ENCODE measurements around the gene PEF1.
A peak's percentile ranks its signal among the peaks of the same experiment; 100 is the strongest.

PEF1 gene, protein sequence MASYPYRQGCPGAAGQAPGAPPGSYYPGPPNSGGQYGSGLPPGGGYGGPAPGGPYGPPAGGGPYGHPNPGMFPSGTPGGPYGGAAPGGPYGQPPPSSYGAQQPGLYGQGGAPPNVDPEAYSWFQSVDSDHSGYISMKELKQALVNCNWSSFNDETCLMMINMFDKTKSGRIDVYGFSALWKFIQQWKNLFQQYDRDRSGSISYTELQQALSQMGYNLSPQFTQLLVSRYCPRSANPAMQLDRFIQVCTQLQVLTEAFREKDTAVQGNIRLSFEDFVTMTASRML

DNA sequence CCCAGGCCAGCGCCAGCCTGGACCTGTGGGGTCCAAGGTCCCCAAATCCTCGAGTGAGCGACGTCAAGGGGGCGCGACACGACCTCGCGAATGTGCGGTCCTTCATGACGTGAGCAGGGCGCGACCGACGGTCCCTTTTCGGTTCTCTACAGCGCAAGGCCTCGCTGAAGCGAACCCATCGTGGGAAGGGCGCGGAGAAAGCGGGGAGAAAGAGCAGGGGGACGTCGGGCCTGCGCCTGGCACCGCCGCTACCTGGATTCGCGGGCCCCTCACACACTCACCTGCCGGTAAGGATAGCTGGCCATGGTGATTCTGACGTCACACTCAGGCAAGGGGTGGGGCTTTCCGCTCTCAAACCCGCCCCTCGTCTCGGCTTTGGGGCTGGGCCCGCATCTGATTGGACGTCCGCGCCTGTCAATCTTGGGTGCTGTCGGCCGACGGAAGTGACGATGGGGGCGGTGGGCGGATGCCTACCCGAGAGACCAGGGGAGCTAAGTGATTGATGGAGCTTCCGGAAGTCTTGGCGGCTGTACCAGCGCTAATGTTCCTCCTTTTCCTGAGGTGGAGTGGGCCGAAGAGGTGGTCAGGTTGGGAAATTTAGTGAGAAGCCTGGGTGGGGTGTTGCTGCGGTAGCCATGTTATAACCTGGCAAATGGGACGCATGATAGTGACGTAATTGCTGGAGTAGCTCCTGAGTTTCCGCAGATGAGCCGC lies at the start of gene PEF1:
TSS of gene PEF1 (minus strand) at position 317 of the 714 bp plus-strand sequence. CDS start at position 305, 12 bp downstream.
- DNase-seq (ENCODE audit: insufficient read length, low spot score) (peak; percentile 92), FAIRE-seq (peak; percentile 48)
- TF ChIP-seq POLR2A (IDR thresholded peaks at IDR 0.05; ENCODE audit: low read depth, low read length) = peak; percentile 21; the same call in 1 of the 2 replicates

DNA sequence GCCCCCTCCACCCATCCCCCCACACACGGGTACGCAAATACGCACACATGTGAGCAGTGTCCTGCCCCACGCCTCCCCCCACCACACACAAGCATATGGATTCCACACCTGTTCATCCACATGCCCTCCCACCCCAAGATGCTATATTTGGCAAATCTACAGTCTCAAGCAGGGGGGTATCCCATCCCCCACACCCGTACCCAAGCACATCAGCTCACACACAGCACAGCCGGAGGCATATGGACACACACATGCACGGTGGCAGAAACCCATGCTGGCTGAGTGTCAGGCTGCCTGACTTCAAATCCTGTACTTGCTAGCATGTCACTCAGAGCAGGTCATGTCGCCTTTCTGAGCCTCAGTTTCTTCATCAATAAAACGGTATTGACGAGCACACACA lies 48.6 kb upstream of the PEF1 start:
- FAIRE-seq (no peak), DNase-seq (ENCODE audit: insufficient read length, low spot score) (no peak)
- no peak for TF ChIP-seq POLR2A (IDR thresholded peaks at IDR 0.05; ENCODE audit: low read depth, low read length)

DNA sequence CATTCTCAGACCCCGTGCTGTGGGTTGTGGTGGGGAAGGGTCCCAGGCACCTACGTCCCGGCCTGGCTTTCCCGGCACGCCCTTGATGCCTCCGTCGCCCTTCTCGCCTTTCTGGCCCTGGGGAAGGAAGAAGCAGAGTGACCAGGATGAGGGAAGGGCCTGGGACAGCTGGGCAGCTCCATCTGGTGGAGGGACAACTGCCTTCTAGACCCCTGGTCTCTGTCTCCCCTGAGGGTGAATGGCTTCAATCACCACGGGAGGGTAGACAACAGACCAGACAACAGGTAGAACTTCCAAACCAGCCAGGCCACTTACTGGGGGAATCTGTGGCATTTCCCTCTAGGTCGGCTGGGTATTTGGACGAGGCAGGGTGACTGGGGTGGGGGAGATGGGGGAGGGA lies 47.3 kb upstream of the PEF1 start:
- TF ChIP-seq POLR2A (IDR thresholded peaks at IDR 0.05; ENCODE audit: low read depth, low read length) = no peak
- DNase-seq (ENCODE audit: insufficient read length, low spot score) (no peak), FAIRE-seq (no peak)

DNA sequence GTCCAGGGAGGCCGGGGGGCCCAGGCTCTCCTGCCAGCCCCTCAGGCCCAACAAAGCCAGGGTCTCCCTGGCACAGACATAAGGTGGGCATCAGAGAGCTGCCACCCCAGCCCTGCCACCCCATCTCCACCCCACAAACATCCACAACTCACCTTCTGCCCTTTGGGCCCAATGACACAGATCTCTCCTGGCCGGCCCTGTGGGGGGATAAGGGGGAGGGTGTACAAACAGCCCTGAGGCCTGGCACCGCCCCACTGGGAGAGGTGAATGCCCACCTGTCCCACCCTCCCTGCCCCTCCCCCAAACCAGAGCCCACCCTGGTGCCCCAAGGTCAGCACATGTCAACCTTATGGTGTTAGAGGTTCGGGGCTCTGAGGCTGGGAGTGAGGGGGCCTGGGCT lies 46.8 kb upstream of the PEF1 start:
- no peak for TF ChIP-seq POLR2A (IDR thresholded peaks at IDR 0.05; ENCODE audit: low read depth, low read length)
- DNase-seq (ENCODE audit: insufficient read length, low spot score) (no peak), FAIRE-seq (no peak)

DNA sequence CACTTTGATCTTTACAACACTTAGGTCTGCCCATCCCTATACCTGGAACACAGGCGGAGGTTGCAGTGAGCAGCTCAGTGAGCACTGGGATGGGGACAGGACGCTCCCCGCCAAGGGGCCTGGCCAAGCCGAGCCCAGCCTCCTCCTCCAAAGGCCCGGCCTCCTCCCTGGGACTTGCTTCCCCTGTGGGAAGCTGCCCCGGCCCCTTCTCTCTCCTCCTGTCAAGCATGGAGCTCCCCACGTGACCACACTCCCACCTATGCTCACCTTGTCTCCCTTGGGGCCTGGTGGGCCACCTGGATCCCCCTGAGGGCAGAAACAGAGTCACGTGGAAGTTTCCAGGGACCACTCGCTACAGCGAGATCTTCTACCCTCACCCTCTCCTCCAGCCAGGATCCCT lies 46.2 kb upstream of the PEF1 start:
- FAIRE-seq (no peak), DNase-seq (ENCODE audit: insufficient read length, low spot score) (no peak)
- TF ChIP-seq POLR2A (IDR thresholded peaks at IDR 0.05; ENCODE audit: low read depth, low read length) = no peak

DNA sequence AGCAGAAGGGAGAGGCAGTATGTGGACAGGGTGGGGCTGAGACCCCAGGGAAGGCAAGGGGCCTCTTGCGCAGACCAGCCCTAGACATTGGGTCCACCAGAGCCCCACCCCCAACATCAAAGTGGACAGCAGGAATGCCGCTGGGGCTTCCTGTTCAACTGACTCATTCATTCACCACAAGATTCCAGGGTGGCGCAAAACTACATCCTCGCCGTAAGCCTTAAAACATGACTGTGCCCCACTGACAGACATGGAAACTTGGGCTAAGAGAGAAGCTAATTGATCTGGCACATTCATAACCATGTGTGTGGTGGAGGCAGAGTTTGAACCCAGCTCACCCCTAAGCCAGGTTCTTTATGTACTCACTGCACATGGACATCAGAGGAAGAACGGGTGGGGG lies 45.2 kb upstream of the PEF1 start:
- no peak for TF ChIP-seq POLR2A (IDR thresholded peaks at IDR 0.05; ENCODE audit: low read depth, low read length)
- DNase-seq (ENCODE audit: insufficient read length, low spot score) = peak; percentile 96
- peak; percentile 77 for FAIRE-seq

DNA sequence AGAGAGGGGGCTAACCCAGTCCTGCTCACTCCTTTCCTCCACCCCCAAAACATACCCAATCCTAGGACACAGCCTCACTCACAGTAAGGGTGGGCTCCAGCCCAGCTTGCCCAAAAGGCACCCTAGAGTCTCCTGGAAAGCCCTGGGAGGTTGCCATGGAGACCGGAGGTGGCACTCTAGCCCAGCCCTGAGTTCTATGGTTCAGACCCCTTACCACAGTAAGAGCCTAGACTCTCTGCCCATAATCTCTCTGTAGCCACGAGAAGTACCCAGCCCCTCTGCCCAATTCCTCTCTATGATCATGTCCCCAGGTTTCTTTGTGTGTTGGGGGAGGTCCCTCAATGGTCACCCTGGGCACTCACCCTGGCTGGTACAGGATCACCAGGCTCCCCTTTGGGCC lies 44.7 kb upstream of the PEF1 start:
- no peak for DNase-seq (ENCODE audit: insufficient read length, low spot score)
- no peak for FAIRE-seq
- no peak for TF ChIP-seq POLR2A (IDR thresholded peaks at IDR 0.05; ENCODE audit: low read depth, low read length)

DNA sequence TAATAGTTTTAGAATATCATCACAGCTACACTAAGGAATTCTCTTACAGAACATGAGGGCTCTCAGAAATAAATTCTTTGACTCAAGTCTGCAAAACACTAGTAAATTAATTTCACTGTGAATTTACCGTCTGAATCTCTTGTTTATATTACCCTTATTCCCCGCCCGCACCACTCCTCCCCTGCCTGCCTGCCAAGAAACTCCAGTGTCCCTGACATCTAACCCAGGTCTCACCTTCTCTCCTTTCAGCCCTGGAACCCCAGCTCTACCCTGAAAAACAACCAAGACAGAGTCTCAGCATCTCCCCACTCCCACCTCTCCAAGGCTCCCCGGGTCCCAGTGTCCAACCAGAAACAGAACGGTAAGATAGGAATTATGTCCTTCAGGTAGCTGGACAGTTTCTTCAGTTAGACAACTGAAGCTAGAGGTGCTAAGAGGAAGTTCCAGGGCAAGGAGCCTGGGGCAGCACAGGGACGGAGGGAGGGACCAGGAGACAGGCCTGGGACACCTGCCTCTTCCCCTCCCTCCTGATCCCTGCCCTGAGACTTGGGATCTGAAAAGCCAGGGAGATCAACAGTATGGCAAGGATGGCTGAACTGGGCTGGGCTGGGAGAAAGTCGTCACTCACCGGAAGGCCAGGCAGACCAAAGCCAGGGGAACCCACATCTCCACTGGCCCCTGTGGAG lies 43.7 kb upstream of the PEF1 start:
- FAIRE-seq (no peak), DNase-seq (ENCODE audit: insufficient read length, low spot score) (no peak)
- TF ChIP-seq POLR2A (IDR thresholded peaks at IDR 0.05; ENCODE audit: low read depth, low read length) = no peak

DNA sequence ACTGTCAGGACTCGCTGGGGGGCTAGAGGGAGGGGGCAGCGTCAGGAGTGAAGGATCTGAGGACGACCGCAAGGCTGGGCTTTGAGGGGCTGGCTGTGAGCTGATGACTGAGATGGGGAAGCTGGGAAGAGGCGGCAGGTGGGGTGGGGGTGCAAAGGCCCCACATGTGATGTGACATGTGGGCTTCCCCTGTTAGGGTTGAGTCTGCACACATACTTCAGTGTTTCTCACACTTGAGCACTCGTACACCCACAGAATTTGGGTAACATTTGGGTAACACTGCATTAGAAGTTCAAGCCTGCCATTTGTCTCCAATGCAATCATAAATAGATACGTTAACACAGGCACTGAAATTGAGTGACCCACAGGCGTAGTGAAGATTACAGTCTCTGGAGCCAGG lies 42.9 kb upstream of the PEF1 start:
- DNase-seq (ENCODE audit: insufficient read length, low spot score) = no peak
- FAIRE-seq = no peak
- TF ChIP-seq POLR2A (IDR thresholded peaks at IDR 0.05; ENCODE audit: low read depth, low read length) = no peak

DNA sequence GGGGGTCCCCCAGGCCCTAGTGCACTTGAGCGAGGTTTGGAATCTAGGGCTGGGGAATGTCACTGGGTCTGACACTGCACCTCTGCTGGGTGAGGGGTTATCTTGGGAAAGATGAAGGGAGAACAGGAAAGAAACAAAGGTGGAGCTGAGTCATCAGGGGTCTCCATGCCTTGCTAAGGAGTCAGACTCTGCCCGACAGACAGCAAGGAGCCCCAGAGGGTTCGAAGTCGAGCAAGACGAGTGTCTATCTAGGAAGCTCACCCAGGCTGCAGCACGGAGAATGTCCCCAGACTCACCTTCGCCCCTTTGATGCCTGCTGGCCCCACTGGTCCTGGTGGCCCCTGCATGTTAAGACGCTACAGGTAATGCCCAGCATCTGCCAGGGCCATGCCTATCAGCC lies 41.1 kb upstream of the PEF1 start:
- TF ChIP-seq POLR2A (IDR thresholded peaks at IDR 0.05; ENCODE audit: low read depth, low read length) = no peak
- DNase-seq (ENCODE audit: insufficient read length, low spot score) = no peak
- no peak for FAIRE-seq

DNA sequence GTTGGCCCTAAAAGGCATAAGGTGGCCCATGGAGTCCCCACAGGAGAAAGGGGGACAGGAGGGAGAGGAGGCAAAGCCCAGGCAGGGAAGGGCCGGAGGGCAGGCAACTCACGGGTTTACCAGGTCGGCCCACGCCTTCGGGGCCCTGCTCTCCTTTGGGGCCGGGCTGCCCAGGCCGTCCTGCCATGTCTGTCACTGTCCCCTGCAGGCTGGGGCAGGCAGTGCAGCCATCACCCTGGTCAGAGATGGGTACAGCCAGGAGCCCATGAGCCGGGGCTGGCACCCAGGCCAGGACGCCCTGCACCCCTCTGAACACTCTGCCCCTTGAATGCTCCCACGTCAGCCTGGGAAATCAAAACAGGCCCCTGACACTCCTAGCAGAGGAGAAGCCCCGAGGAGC lies 39.3 kb upstream of the PEF1 start:
- DNase-seq (ENCODE audit: insufficient read length, low spot score) (no peak), FAIRE-seq (no peak)
- no peak for TF ChIP-seq POLR2A (IDR thresholded peaks at IDR 0.05; ENCODE audit: low read depth, low read length)

DNA sequence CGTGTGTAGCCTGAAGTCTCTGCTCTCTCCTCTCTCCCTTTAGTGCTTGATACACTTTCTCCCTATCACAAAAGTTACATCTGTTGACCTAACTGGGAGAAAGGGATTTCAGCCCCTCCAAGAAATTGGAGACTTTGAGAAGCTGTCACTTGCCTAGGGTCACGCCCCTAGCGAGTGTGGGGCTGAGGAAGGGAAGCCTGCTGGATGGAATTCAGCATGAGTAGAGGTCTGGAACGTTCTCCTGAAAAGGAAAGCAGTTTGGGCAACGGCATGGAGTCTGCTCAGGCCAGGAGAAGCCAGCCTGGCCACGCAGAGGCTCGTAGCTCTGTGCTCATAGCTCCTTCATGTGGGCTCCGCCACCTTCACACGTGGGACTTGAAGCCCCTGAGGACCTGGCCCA lies 36.7 kb upstream of the PEF1 start:
- no peak for DNase-seq (ENCODE audit: insufficient read length, low spot score)
- no peak for FAIRE-seq
- no peak for TF ChIP-seq POLR2A (IDR thresholded peaks at IDR 0.05; ENCODE audit: low read depth, low read length)

DNA sequence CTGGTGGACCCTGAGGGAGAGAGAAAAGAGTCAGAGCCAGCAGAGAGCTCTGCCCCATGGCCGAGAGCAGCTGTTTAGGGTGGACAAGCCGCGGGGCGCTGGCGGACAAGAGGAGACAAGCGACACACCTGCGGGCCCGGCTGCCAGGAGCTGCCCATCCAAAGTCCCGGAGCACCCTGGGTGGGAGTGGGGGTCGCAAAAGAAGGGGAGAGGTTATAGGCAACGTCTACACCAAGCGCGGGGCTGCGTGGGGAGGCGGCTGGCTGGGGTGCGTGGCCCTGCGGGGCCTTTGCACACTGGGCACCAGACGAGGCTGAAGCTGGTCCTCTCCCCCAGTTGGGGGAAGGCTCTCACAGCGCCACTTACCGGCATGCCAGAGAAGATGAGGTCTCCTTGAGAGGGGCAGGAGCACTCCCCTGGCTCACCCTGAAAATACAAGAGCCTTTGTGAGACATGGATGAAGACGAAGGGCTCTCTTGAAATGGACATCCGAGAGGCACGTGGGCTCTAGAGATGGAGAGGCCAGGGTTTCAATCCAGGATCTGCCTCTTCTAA lies 35.1 kb upstream of the PEF1 start:
- FAIRE-seq (no peak), DNase-seq (ENCODE audit: insufficient read length, low spot score) (no peak)
- TF ChIP-seq POLR2A (IDR thresholded peaks at IDR 0.05; ENCODE audit: low read depth, low read length) = no peak

DNA sequence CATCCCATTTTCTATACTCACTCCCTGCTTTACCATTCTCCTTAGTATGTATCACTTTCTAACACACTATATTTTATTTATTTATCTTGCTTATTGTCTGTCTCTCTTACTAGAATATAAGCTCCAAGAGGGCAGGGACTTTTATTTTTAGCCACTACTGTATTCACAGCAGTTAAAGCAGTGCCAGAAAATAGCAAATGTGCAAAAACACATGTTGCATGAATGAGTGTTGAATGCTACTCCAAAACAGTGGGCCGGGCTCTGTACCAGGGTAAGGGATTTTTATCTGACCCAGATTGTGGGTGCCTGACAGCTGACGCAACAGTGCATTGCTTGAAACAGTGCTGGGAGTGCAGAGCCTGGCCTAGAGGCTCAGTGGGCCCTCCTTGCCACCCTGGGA lies 34.4 kb upstream of the PEF1 start:
- DNase-seq (ENCODE audit: insufficient read length, low spot score) (no peak), FAIRE-seq (no peak)
- no peak for TF ChIP-seq POLR2A (IDR thresholded peaks at IDR 0.05; ENCODE audit: low read depth, low read length)
